K562 (cell line): ENCODE data around the gene LCLAT1. TPM values are rescaled to one million over a fixed set of nuclear protein-coding genes. Genes with fewer than 3 reads are reported as not detected.
A peak's percentile ranks its signal among the peaks of the same experiment; 100 is the strongest.
"Not testable (repeated sequence)": the region's sequence is repeated elsewhere in the genome, so short reads cannot be mapped to it uniquely, and the experiment has no call there.

Experiments used
- ATAC-seq: fragments of 200-7000 bp; cut with Tn5 transposase; 3 replicates; pipeline ENCODE4 v1.9.1; 2020; ENCODE audit warnings: moderate library complexity
- BruUV-seq: library from RNA; stranded (reverse); fragments of 400-500 nt; replicated peaks from 2 replicates; lab custom pipeline; 2021; lab: Mats Ljungman, UMichigan
- CTCF ChIA-PET: fragments of 300-600 bp; formaldehyde crosslinking; extraction: SDS; loops from one replicate; lab custom pipeline; 2021; ENCODE audit warnings: low intra/inter-chr PET ratio; lab: Yijun Ruan, JAX
- POLR2A ChIA-PET: fragments of 300-600, 350-650 bp; sonication (Branson Sonifier 250); formaldehyde crosslinking; extraction: SDS; loops from one replicate; lab custom pipeline; 2021; ENCODE audit warnings: antibody characterized with exemption, inconsistent platforms; lab: Yijun Ruan, JAX
- DNase-seq, 4 experiments: peaks; one replicate each; pipeline versions ENCODE4 v3.0.0 to v3.0.0-alpha.2; 2011 to 2018; ENCODE audit warnings: low spot score in 3 of 4, mixed read lengths in 3 of 4; ENCODE audit errors: extremely low read depth in 1 of 4
- FAIRE-seq: peaks from 2 replicates; lab custom pipeline; 2011; peaks lifted over from hg19 to GRCh38; lab: Jason Lieb, UNC
- H2AFZ ChIP-seq: 2 replicates; pipeline ENCODE4 v1.6.0; 2011; ENCODE audit warnings: low read depth, low read length, control low read depth, inconsistent platforms
- H3K27ac ChIP-seq: fragments of 200-600 bp; 3 replicates; pipeline ENCODE4 v1.8.0; 2011; ENCODE audit warnings: low read depth, mild to moderate bottlenecking, control low read depth, inconsistent platforms, low read length, moderate library complexity, mixed read lengths; ENCODE audit errors: extremely low read depth
- H3K27me3 ChIP-seq, 2 experiments: fragments of 300-600 bp in 1 of 2; 2 replicates in 1 of 2; 3 replicates in 1 of 2; pipeline versions ENCODE4 v1.6.0 to v1.8.0; 2011; ENCODE audit warnings: inconsistent platforms in 2 of 2, low read length in 2 of 2, mild to moderate bottlenecking in 1 of 2, mixed read lengths in 1 of 2, moderate library complexity in 1 of 2; ENCODE audit not compliant: control insufficient read depth in 2 of 2, insufficient read depth in 2 of 2
- H3K36me3 ChIP-seq: fragments of 300-600 bp; 3 replicates; pipeline ENCODE4 v1.8.0; 2011; ENCODE audit warnings: mild to moderate bottlenecking, low read length, inconsistent platforms; ENCODE audit not compliant: control insufficient read depth, insufficient read depth
- H3K4me1 ChIP-seq, 2 experiments: fragments of 200-600 bp in 1 of 2; replicated peaks in 1 of 2; 2 replicates in 1 of 2; 3 replicates in 1 of 2; pipeline versions ENCODE4 v1.5.1 to v1.8.0; 2011; ENCODE audit warnings: inconsistent platforms in 2 of 2, low read length in 2 of 2, mild to moderate bottlenecking in 1 of 2, mixed read lengths in 1 of 2, moderate library complexity in 1 of 2; ENCODE audit not compliant: control insufficient read depth in 2 of 2, insufficient read depth in 2 of 2
- H3K4me2 ChIP-seq: 2 replicates; pipeline ENCODE4 v1.6.1; 2011; ENCODE audit warnings: low read length, control low read depth, inconsistent platforms, mixed read lengths; ENCODE audit not compliant: insufficient read depth
- H3K4me3 ChIP-seq: fragments of 200-600 bp; sonication (generic), shearing (Covaris generic); 2 replicates; pipeline ENCODE4 v1.5.1; 2016; ENCODE audit warnings: control low read depth, inconsistent platforms
- H3K79me2 ChIP-seq: fragments of 200-600 bp; 3 replicates; pipeline ENCODE4 v1.8.0; 2011; ENCODE audit warnings: low read length, inconsistent platforms; ENCODE audit not compliant: control insufficient read depth, insufficient read depth
- H3K9ac ChIP-seq, 2 experiments: 2 replicates each; pipeline versions ENCODE4 v1.6.0 to v1.6.1; 2011; ENCODE audit warnings: low read depth in 2 of 2, low read length in 2 of 2, control low read depth in 1 of 2, inconsistent platforms in 1 of 2, mild to moderate bottlenecking in 1 of 2, mixed read lengths in 1 of 2; ENCODE audit not compliant: insufficient read depth in 1 of 2
- H3K9me1 ChIP-seq: one replicate; pipeline ENCODE4 v1.6.0; 2011; ENCODE audit warnings: inconsistent platforms, mild to moderate bottlenecking, low read length, moderate library complexity; ENCODE audit not compliant: control insufficient read depth, insufficient read depth
- H3K9me3 ChIP-seq: replicated peaks from 2 replicates; pipeline ENCODE4 v1.5.1; 2011; ENCODE audit warnings: low read depth, low read length, inconsistent platforms; ENCODE audit not compliant: control insufficient read depth, insufficient read depth
- H4K20me1 ChIP-seq: replicated peaks from 2 replicates; pipeline ENCODE4 v1.6.1; 2011; ENCODE audit warnings: low read length, inconsistent platforms, mixed read lengths; ENCODE audit not compliant: control insufficient read depth, insufficient read depth
- BCOR ChIP-seq: fragments of 450-650 bp; IDR thresholded peaks from 2 replicates; pipeline ENCODE4 v1.6.1; 2016
- KDM1A ChIP-seq, 2 experiments: fragments of 450-650 bp; IDR thresholded peaks; 2 replicates each; pipeline ENCODE4 v1.6.1; 2016; ENCODE audit warnings: mild to moderate bottlenecking in 2 of 2
- ZNF184 ChIP-seq: sonication (generic); formaldehyde crosslinking; IDR thresholded peaks from 2 replicates; pipeline ENCODE4 v1.5.0; 2020; ENCODE audit warnings: missing genetic modification reagents
- WGBS: fragments of 100-300 bp; shearing (Covaris generic); methylation state at CpG from one replicate; pipeline ENCODE4 v1.1.6; 2016; ENCODE audit warnings: low coverage, mixed read lengths; ENCODE audit not compliant: insufficient coverage; ENCODE audit errors: missing lambda C conversion rate; 5-methylcytosine and 5-hydroxymethylcytosine counted together
- in situ Hi-C: fragments of 300-500 bp; cut with MboI; formaldehyde crosslinking; loops from 4 replicates; pipeline ENCODE4 v1.15.0; 2018; ENCODE audit warnings: inconsistent platforms, mixed read lengths
- intact Hi-C: fragments of 100-400 bp; cut with micrococcal nuclease; formaldehyde crosslinking; loops from 2 replicates; pipeline ENCODE4 v1.14.2; 2022
- polyA plus RNA-seq, 8 experiments: library from polyadenylated mRNA; depleted of rRNA in 4 of 8; stranded (reverse) in 5 of 8; unstranded in 3 of 8; fragments of >200 nt; fragmentation: Nextera tagmentation in 2 of 8; fragmentation: Illumina TruSeq in 1 of 8; extraction: Ambion mirVana in 2 of 8; extraction: Trizol in 1 of 8; gene quantifications; 2 replicates each; pipeline versions ENCODE4 v1.2.1 to v1.2.3, GENCODE V29; 2011 to 2014; ENCODE audit warnings: inconsistent platforms in 1 of 8, missing spikeins in 1 of 8
- total RNA-seq, 7 experiments: library from RNA; depleted of rRNA in 6 of 7; stranded (reverse); fragments of >200 nt in 6 of 7; fragmentation: Illumina TruSeq in 2 of 7; extraction: Trizol in 2 of 7; gene quantifications; 2 replicates each; pipeline versions ENCODE4 v1.2.1 to v1.2.3, GENCODE V29; 2011 to 2021; ENCODE audit warnings: low replicate concordance in 1 of 7
- TF ChIP-seq, protein P1 (sequence below), 2 experiments: fragments of 450-650 bp; IDR thresholded peaks; 2 replicates each; pipeline ENCODE4 v1.6.1; 2018; ENCODE audit warnings: mild to moderate bottlenecking in 2 of 2, low read depth in 1 of 2; ENCODE audit not compliant: partially characterized antibody in 2 of 2

Gene LCLAT1
- total and polyA plus RNA-seq, 9 of the 15 experiments (the other 6 are each of a cell fraction or from before 2014, with no cell fraction given) = 8.9 to 63.3 (median 25.4) TPM

DNA sequence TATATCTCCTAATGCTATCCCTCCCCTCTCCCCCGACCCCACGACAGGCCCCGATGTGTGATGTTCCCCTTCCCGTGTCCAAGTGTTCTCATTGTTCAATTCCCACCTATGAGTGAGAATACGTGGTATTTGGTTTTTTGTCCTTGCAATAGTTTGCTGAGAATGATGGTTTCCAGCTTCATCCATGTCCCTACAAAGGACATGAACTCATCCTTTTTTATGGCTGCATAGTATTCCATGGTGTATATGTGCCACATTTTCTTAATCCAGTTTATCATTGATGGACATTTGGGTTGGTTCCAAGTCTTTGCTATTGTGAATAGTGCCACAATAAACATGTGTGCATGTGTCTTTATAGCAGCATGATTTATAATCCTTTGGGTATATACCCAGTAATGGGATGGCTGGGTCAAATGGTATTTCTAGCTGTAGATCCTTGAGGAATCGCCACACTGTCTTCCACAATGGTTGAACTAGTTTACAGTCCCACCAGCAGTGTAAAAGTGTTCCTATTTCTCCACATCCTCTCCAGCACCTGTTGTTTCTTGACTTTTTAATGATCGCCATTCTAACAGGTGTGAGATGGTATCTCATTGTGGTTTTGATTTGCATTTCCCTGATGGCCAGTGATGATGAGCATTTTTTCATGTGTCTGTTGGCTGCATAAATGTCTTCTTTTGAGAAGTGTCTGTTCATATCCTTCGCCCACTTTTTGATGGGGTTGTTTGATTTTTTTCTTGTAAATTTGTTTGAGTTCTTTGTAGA lies 20.2 kb downstream of the LCLAT1 start:
- intact Hi-C loops, H4K20me1 ChIP-seq, H3K4me3 ChIP-seq, H3K9me1 ChIP-seq, BruUV-seq: not testable (repeated sequence)
- H3K79me2 ChIP-seq = peaks cover 76% of the 10 kb centered on the region
- TF ChIP-seq KDM1A (IDR thresholded peaks at IDR 0.05) (peak in 1 of 2 experiments; percentile 63; a peak in 2 of 4 replicates), BCOR (peak; percentile 52; the same call in 1 of the 2 replicates), ZNF184 (CRISPR knock-in tag) (0 out of 2 replicates have a peak, but pooled peaks have one; percentile 39)
- TF ChIP-seq, protein P1, sequence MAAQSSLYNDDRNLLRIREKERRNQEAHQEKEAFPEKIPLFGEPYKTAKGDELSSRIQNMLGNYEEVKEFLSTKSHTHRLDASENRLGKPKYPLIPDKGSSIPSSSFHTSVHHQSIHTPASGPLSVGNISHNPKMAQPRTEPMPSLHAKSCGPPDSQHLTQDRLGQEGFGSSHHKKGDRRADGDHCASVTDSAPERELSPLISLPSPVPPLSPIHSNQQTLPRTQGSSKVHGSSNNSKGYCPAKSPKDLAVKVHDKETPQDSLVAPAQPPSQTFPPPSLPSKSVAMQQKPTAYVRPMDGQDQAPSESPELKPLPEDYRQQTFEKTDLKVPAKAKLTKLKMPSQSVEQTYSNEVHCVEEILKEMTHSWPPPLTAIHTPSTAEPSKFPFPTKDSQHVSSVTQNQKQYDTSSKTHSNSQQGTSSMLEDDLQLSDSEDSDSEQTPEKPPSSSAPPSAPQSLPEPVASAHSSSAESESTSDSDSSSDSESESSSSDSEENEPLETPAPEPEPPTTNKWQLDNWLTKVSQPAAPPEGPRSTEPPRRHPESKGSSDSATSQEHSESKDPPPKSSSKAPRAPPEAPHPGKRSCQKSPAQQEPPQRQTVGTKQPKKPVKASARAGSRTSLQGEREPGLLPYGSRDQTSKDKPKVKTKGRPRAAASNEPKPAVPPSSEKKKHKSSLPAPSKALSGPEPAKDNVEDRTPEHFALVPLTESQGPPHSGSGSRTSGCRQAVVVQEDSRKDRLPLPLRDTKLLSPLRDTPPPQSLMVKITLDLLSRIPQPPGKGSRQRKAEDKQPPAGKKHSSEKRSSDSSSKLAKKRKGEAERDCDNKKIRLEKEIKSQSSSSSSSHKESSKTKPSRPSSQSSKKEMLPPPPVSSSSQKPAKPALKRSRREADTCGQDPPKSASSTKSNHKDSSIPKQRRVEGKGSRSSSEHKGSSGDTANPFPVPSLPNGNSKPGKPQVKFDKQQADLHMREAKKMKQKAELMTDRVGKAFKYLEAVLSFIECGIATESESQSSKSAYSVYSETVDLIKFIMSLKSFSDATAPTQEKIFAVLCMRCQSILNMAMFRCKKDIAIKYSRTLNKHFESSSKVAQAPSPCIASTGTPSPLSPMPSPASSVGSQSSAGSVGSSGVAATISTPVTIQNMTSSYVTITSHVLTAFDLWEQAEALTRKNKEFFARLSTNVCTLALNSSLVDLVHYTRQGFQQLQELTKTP (IDR thresholded peaks at IDR 0.05; ENCODE audit: low read depth in 1 of 2, partially characterized antibody in 2 of 2) = peak in 1 of 2 experiments; percentile 82
- TF ChIP-seq, all 486 proteins: peak for 4; not testable (repeated sequence) for 482
- 84% methylated on average over 5 of the region's 8 CpGs for WGBS
- H3K27me3 ChIP-seq, H3K9me3 ChIP-seq, ATAC-seq, CTCF ChIA-PET, H3K27ac ChIP-seq, H3K4me2 ChIP-seq, H3K9ac ChIP-seq, H3K36me3 ChIP-seq, H2AFZ ChIP-seq, FAIRE-seq, in situ Hi-C loops, POLR2A ChIA-PET, DNase-seq: not testable (repeated sequence)
- H3K4me1 ChIP-seq = peaks cover 2 to 11% of the 10 kb centered on the region in 2 experiments; a peak in 2 of 5 replicates
